IMR-90 (cell line): Measurements from ENCODE around the gene ADD1.

Source experiments
- BHLHE40 ChIP-seq: fragments of 150-350 bp; IDR thresholded peaks from 2 replicates; pipeline ENCODE4 v1.6.1; 2016; ENCODE audit warnings: mild to moderate bottlenecking, low read depth, low read length
- CEBPB ChIP-seq: IDR thresholded peaks from 2 replicates; pipeline ENCODE4 v1.6.1; 2012; ENCODE audit warnings: low read depth, low read length, improper control_type of control experiment
- FOS ChIP-seq: fragments of 150-350 bp; IDR thresholded peaks from 2 replicates; pipeline ENCODE4 v1.6.1; 2016; ENCODE audit warnings: low read depth, low read length
- MAFK ChIP-seq: IDR thresholded peaks from 2 replicates; pipeline ENCODE4 v1.6.1; 2012; ENCODE audit warnings: low read depth, low read length, improper control_type of control experiment
- POLR2A ChIP-seq: IDR thresholded peaks from 2 replicates; pipeline ENCODE4 v1.6.1; 2012; ENCODE audit warnings: mild to moderate bottlenecking, low read depth, low read length
- RCOR1 ChIP-seq: IDR thresholded peaks from 2 replicates; pipeline ENCODE4 v1.6.1; 2012; ENCODE audit warnings: mild to moderate bottlenecking, low read length, improper control_type of control experiment; ENCODE audit not compliant: insufficient replicate concordance
- TF ChIP-seq, protein P1 (sequence below): conservative IDR thresholded peaks from 2 replicates; pipeline ENCODE4 v1.5.1; 2012; ENCODE audit warnings: mild to moderate bottlenecking, low read depth, low read length, improper control_type of control experiment

DNA sequence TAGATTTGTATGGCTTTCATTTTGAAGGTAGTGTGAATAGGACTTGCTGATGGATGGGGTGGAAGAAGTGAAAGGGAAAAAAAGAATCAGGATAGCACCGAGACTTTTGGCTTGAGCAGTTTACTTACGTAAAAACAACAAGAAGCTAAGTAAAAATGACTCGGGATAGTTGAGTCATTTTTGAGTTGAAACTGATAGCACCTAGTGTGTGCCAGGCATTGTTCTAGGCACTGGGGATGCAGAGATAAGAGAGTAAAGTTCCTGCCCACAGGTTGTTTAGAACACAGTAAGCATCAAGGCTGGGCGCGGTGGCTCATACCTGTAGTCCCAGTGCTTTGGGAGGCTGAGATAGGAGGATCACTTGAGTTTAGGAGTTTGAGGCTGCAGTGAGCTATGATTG lies 34.7 kb downstream of the ADD1 start:
- TF ChIP-seq POLR2A (no peak), BHLHE40 (no peak), FOS (no peak), MAFK (no peak), CEBPB (no peak), RCOR1 (no peak)
- TF ChIP-seq, protein P1, sequence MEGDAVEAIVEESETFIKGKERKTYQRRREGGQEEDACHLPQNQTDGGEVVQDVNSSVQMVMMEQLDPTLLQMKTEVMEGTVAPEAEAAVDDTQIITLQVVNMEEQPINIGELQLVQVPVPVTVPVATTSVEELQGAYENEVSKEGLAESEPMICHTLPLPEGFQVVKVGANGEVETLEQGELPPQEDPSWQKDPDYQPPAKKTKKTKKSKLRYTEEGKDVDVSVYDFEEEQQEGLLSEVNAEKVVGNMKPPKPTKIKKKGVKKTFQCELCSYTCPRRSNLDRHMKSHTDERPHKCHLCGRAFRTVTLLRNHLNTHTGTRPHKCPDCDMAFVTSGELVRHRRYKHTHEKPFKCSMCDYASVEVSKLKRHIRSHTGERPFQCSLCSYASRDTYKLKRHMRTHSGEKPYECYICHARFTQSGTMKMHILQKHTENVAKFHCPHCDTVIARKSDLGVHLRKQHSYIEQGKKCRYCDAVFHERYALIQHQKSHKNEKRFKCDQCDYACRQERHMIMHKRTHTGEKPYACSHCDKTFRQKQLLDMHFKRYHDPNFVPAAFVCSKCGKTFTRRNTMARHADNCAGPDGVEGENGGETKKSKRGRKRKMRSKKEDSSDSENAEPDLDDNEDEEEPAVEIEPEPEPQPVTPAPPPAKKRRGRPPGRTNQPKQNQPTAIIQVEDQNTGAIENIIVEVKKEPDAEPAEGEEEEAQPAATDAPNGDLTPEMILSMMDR, result no peak
